A549 (cell line): ENCODE data around the gene ARAP1. TPM values are rescaled to one million over a fixed set of nuclear protein-coding genes. Genes with fewer than 3 reads are reported as not detected.

Experiments
- ATAC-seq, 2 experiments: fragments of 200-7000 bp in 1 of 2; fragments of >200 bp in 1 of 2; cut with Nextera tagmentation in 1 of 2; cut with Tn5 transposase in 1 of 2; 3 replicates each; pipeline versions ENCODE4 v1.8.0 to v1.9.1; 2018 to 2020; ENCODE audit warnings: mild to moderate bottlenecking in 1 of 2, moderate library complexity in 1 of 2
- CTCF ChIA-PET: fragments of 300-600 bp; sonication (Branson Sonifier 250); formaldehyde crosslinking; extraction: SDS; loops from one replicate; lab custom pipeline; 2021; ENCODE audit warnings: antibody characterized with exemption, inconsistent platforms; lab: Yijun Ruan, JAX
- POLR2A ChIA-PET: fragments of 350-600 bp; formaldehyde crosslinking; extraction: SDS; loops from one replicate; lab custom pipeline; 2021; ENCODE audit warnings: antibody characterized with exemption, inconsistent platforms; lab: Yijun Ruan, JAX
- DNase-seq, 2 experiments: peaks; one replicate each; pipeline versions ENCODE4 v3.0.0 to v3.0.0-alpha.2; 2011 to 2016; ENCODE audit warnings: low read depth in 1 of 2, low spot score in 1 of 2
- FAIRE-seq: peaks from 2 replicates; lab custom pipeline; 2011; peaks lifted over from hg19 to GRCh38; lab: Jason Lieb, UNC
- H3K27ac ChIP-seq, 2 experiments: fragments of >200 bp; sonication (Bioruptor Twin); formaldehyde crosslinking; 3 replicates each; pipeline ENCODE4 v1.5.1; 2016 to 2017
- H3K4me1 ChIP-seq: fragments of >200 bp; sonication (Bioruptor Twin); formaldehyde crosslinking; 3 replicates; pipeline ENCODE4 v1.6.1; 2016
- H3K4me2 ChIP-seq: fragments of >200 bp; sonication (Bioruptor Twin); formaldehyde crosslinking; 3 replicates; pipeline ENCODE4 v1.6.1; 2016
- H3K4me3 ChIP-seq: fragments of >200 bp; sonication (Bioruptor Twin); formaldehyde crosslinking; 3 replicates; pipeline ENCODE4 v1.5.1; 2016
- H3K9me3 ChIP-seq: fragments of >200 bp; sonication (Bioruptor Twin); formaldehyde crosslinking; 3 replicates; pipeline ENCODE4 v1.6.1; 2016
- ATOH8 ChIP-seq: fragments of 250-450 bp; sonication (Bioruptor Pico); IDR thresholded peaks from 2 replicates; pipeline ENCODE4 v1.5.0; 2020; ENCODE audit warnings: low read depth, mild to moderate bottlenecking, moderate library complexity
- BCL3 ChIP-seq: fragments of >200 bp; sonication (Bioruptor Twin); formaldehyde crosslinking; IDR thresholded peaks from 3 replicates; pipeline ENCODE4 v1.6.1; 2016
- EP300 ChIP-seq, 2 experiments: fragments of >200 bp; sonication (Bioruptor Twin); formaldehyde crosslinking; IDR thresholded peaks; 2 replicates in 1 of 2; 3 replicates in 1 of 2; pipeline ENCODE4 v1.6.1; 2016 to 2017
- HDAC2 ChIP-seq: fragments of 200-600 bp; sonication (generic); IDR thresholded peaks from 2 replicates; pipeline ENCODE4 v1.6.1; 2016
- HEYL ChIP-seq: fragments of 250-450 bp; sonication (Bioruptor Pico); IDR thresholded peaks from 2 replicates; pipeline ENCODE4 v1.8.0; 2021; ENCODE audit warnings: mild to moderate bottlenecking, moderate library complexity
- HOXB5 ChIP-seq: fragments of 250-450 bp; sonication (Bioruptor Pico); IDR thresholded peaks from 2 replicates; pipeline ENCODE4 v1.5.0; 2020; ENCODE audit warnings: mild to moderate bottlenecking, moderate library complexity
- MAX ChIP-seq: IDR thresholded peaks from 2 replicates; pipeline ENCODE4 v1.6.1; 2012
- MYC ChIP-seq: IDR thresholded peaks from 2 replicates; pipeline ENCODE4 v1.6.1; 2012; ENCODE audit warnings: mild to moderate bottlenecking, inconsistent platforms, low read length, improper control_type of control experiment, borderline replicate concordance
- POLR2AphosphoS2 ChIP-seq: conservative IDR thresholded peaks from 2 replicates; pipeline ENCODE4 v1.6.1; 2012; ENCODE audit warnings: low read length, improper control_type of control experiment, inconsistent platforms
- RAD21 ChIP-seq, 2 experiments: fragments of >200 bp in 1 of 2; sonication (Bioruptor Twin) in 1 of 2; formaldehyde crosslinking in 1 of 2; IDR thresholded peaks in 1 of 2; conservative IDR thresholded peaks in 1 of 2; 2 replicates in 1 of 2; 3 replicates in 1 of 2; pipeline ENCODE4 v1.6.1; 2012 to 2018; ENCODE audit warnings: inconsistent platforms in 1 of 2
- RNF2 ChIP-seq: fragments of 200-600 bp; sonication (generic); IDR thresholded peaks from 2 replicates; pipeline ENCODE4 v1.6.1; 2016; ENCODE audit warnings: low read depth, mild to moderate bottlenecking, antibody characterized with exemption, moderate library complexity, borderline replicate concordance
- SMC3 ChIP-seq: fragments of >200 bp; sonication (Bioruptor Twin); formaldehyde crosslinking; IDR thresholded peaks from 3 replicates; pipeline ENCODE4 v1.6.1; 2018; ENCODE audit warnings: inconsistent platforms
- SREBF2 ChIP-seq: fragments of 450-650 bp; IDR thresholded peaks from 2 replicates; pipeline ENCODE4 v1.6.1; 2014; ENCODE audit warnings: mild to moderate bottlenecking, moderate library complexity
- TFCP2L1 ChIP-seq: fragments of 250-450 bp; sonication (Bioruptor Pico); IDR thresholded peaks from 2 replicates; pipeline ENCODE4 v1.5.0; 2021; ENCODE audit warnings: mild to moderate bottlenecking
- TP53 ChIP-seq: fragments of 250-450 bp; sonication (Bioruptor Pico); IDR thresholded peaks from 2 replicates; pipeline ENCODE4 v1.5.0; 2021; ENCODE audit warnings: mild to moderate bottlenecking, moderate library complexity
- ZFP36 ChIP-seq: fragments of 450-650 bp; IDR thresholded peaks from 2 replicates; pipeline ENCODE4 v1.6.1; 2014; ENCODE audit warnings: borderline replicate concordance; ENCODE audit not compliant: partially characterized antibody
- WGBS: methylation state at CpG from one replicate; pipeline ENCODE4 v1.1.6; 2017; ENCODE audit errors: missing lambda C conversion rate; 5-methylcytosine and 5-hydroxymethylcytosine counted together
- polyA plus RNA-seq, 4 experiments: library from polyadenylated mRNA; depleted of rRNA in 3 of 4; stranded (reverse); fragments of >200 nt; fragmentation: RNase III in 1 of 4; extraction: RNeasy Plus Mini Kit Qiagen cat#74134 plus additional on column Dnase treatment in 1 of 4; gene quantifications; 2 replicates in 3 of 4; 3 replicates in 1 of 4; pipeline ENCODE4 v1.2.3, GENCODE V29; 2011 to 2017
- TF ChIP-seq, protein P1 (sequence below): fragments of >200 bp; sonication (Bioruptor Twin); formaldehyde crosslinking; IDR thresholded peaks from 2 replicates; pipeline ENCODE4 v1.6.1; 2016
- TF ChIP-seq, protein P2 (sequence below): fragments of 200-600 bp; sonication (generic); IDR thresholded peaks from 2 replicates; pipeline ENCODE4 v1.6.1; 2016; ENCODE audit warnings: antibody characterized with exemption, mild to moderate bottlenecking, moderate library complexity

The ARAP1 gene
- polyA plus RNA-seq, 2 of the 4 experiments (the other 2 are of a cell fraction): 29.5 to 30.1 TPM

DNA sequence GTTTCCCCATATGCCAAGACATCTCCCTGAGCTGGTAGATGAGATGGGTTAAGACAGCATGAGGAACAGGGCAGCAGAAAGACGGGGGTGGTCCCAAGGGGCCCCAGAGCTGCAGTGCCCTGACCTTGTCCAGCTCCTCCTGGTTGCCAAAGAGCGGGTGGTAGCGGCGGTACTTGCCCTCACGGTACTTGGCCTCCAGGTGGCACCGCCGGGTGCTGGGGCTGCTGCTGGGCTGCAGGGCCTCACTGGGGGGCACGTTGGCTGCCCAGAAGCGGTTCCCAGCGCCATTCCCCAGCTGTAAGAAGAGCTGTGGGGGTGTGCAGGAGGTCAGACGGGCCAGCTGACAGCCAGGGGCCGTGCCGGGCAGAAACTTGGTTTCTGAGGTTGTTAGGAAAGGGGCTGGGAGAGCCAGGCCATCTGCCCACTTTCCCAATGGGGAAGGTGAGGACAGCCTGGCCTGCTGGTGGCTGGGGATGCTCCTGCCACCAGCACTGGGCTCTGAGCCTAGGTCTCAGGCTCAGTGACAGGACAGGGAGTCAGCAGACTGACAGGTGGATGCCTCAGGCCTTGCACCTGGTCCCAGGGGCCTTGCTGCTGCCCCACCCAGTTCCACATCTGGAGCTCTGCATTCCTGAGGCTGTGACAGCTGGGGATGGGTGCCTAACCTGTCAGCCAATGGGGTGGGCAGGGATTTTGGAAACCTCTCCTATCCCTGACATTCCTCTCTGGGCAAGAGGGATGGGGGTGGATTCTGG is 48.0 kb downstream of the ARAP1 start:
- WGBS: 85% methylated on average over 7 of the region's 13 CpGs
- FAIRE-seq (no peak), DNase-seq (no peak), ATAC-seq (peak in 1 of 2 experiments; percentile 33; a peak in 1 of 6 replicates)
- ChIA-PET POLR2A (no interaction called here), CTCF (interaction anchor here (0.6 to 2.6 kb wide), 8 partner anchors 12 to 473 kb away, joined by 3 to 18 read pairs (median 4); no protein-coding TSS in a partner anchor)
- H3K4me1 ChIP-seq: peaks cover 7% of the 10 kb centered on the region; the same call in 2 of the 3 replicates
- H3K9me3 ChIP-seq: no peaks in the 10 kb centered on the region
- no peak overlapping the region for H3K27ac ChIP-seq
- no peak overlapping the region for H3K4me2 ChIP-seq
- TF ChIP-seq SREBF2: no peak
- no peak for TF ChIP-seq TFCP2L1 (CRISPR knock-in tag)
- TF ChIP-seq, all 56 proteins: peak for 0
- no peak overlapping the region for H3K4me3 ChIP-seq

- H3K4me2 ChIP-seq: no peak overlapping the region
- H3K27ac ChIP-seq: no peak overlapping the region
- FAIRE-seq (no peak), ATAC-seq (peak in 1 of 2 experiments; percentile 24; a peak in 3 of 6 replicates), DNase-seq (no peak)
- H3K4me3 ChIP-seq: no peak overlapping the region
- CTCF ChIA-PET: interaction anchor here (0.6 to 2.6 kb wide), 9 partner anchors 11 to 474 kb away, joined by 3 to 18 read pairs (median 4); partner anchors contain the start of gene ATG16L2
- no peak for TF ChIP-seq HDAC2
- no peak for TF ChIP-seq POLR2AphosphoS2
- no peak for TF ChIP-seq HOXB5 (CRISPR knock-in tag)
- TF ChIP-seq, protein P1, sequence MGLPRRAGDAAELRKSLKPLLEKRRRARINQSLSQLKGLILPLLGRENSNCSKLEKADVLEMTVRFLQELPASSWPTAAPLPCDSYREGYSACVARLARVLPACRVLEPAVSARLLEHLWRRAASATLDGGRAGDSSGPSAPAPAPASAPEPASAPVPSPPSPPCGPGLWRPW: no peak
- no peak for TF ChIP-seq HEYL
- TF ChIP-seq, protein P2, sequence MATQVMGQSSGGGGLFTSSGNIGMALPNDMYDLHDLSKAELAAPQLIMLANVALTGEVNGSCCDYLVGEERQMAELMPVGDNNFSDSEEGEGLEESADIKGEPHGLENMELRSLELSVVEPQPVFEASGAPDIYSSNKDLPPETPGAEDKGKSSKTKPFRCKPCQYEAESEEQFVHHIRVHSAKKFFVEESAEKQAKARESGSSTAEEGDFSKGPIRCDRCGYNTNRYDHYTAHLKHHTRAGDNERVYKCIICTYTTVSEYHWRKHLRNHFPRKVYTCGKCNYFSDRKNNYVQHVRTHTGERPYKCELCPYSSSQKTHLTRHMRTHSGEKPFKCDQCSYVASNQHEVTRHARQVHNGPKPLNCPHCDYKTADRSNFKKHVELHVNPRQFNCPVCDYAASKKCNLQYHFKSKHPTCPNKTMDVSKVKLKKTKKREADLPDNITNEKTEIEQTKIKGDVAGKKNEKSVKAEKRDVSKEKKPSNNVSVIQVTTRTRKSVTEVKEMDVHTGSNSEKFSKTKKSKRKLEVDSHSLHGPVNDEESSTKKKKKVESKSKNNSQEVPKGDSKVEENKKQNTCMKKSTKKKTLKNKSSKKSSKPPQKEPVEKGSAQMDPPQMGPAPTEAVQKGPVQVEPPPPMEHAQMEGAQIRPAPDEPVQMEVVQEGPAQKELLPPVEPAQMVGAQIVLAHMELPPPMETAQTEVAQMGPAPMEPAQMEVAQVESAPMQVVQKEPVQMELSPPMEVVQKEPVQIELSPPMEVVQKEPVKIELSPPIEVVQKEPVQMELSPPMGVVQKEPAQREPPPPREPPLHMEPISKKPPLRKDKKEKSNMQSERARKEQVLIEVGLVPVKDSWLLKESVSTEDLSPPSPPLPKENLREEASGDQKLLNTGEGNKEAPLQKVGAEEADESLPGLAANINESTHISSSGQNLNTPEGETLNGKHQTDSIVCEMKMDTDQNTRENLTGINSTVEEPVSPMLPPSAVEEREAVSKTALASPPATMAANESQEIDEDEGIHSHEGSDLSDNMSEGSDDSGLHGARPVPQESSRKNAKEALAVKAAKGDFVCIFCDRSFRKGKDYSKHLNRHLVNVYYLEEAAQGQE: no peak
- no peak for TF ChIP-seq RAD21 (conservative IDR thresholded peaks at IDR 0.05 in 1 of 2, IDR thresholded peaks at IDR 0.05 in 1 of 2)
- peaks cover 7% of the 10 kb centered on the region; the same call in 2 of the 3 replicates for H3K4me1 ChIP-seq
- H3K9me3 ChIP-seq: no peaks in the 10 kb centered on the region
- POLR2A ChIA-PET: interaction anchor here (0.6 kb wide), 1 partner anchor 100 kb away, joined by 5 read pairs; no protein-coding TSS in a partner anchor
- 80% methylated on average over 7 of the region's 11 CpGs for WGBS
Observed at GRCh38 chr11:72703267-72704008, 48.8 kb downstream of the ARAP1 start.

DNA sequence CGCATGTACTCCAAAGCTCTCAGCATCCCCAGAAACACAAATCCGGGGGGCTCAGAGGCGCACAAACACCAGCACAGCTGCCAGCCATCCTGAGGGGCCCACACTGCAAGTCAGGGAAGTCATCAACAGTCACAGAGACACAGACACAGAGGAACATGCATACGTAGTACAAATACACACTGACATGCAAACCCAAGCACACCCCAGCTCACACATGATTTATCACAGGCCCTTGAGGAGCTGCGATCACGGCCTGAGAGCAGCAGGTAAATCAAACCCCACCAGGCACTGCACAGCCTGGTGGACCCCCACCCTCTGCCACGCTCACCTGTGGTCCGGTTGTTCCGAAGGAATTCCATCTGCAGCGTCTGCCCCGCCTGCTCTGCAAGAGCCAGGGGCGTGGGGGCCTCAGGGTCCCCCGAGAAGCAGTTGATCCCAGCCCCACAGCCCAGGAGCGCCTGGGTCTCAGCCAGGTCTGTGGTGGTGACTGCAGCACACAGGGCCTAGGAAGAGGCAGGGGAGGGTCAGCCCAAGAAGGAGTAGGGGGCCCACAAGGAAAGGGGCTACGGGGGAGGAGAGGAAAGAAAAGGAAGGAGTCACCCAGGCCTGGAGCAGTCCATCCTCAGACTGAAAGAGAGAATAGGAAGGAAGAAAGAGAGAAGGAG is 49.5 kb downstream of the ARAP1 start:
- POLR2A ChIA-PET: interaction anchor here (0.6 kb wide), 1 partner anchor 100 kb away, joined by 5 read pairs; no protein-coding TSS in a partner anchor
- no peak overlapping the region for H3K4me3 ChIP-seq
- no peaks in the 10 kb centered on the region for H3K9me3 ChIP-seq
- CTCF ChIA-PET: interaction anchor here (0.6 to 2.6 kb wide), 7 partner anchors 19 to 231 kb away, joined by 3 to 18 read pairs (median 4); partner anchors contain the start of gene ATG16L2
- no peak overlapping the region for H3K4me2 ChIP-seq
- 90% methylated on average over 15 of the region's 15 CpGs for WGBS
- TF ChIP-seq TFCP2L1 (CRISPR knock-in tag) (no peak), RAD21 (conservative IDR thresholded peaks at IDR 0.05 in 1 of 2, IDR thresholded peaks at IDR 0.05 in 1 of 2) (no peak)
- H3K4me1 ChIP-seq: peaks cover 7% of the 10 kb centered on the region; the same call in 2 of the 3 replicates
- ATAC-seq (no peak), FAIRE-seq (no peak), DNase-seq (no peak)
- no peak overlapping the region for H3K27ac ChIP-seq

GRCh38 chr11:72702096-72702495 is 50.1 kb downstream of the ARAP1 start:
- H3K27ac ChIP-seq: no peak overlapping the region
- whole genome bisulfite sequencing: 100% methylated on average over 5 of the region's 7 CpGs
- FAIRE-seq (no peak), ATAC-seq (no peak), DNase-seq (no peak)
- H3K4me2 ChIP-seq: no peak overlapping the region
- no peak overlapping the region for H3K4me3 ChIP-seq
- H3K9me3 ChIP-seq: no peaks in the 10 kb centered on the region
- H3K4me1 ChIP-seq: peaks cover 7% of the 10 kb centered on the region; the same call in 2 of the 3 replicates
- POLR2A ChIA-PET: no interaction called here
- CTCF ChIA-PET: interaction anchor here (0.6 to 2.6 kb wide), 4 partner anchors 18 to 231 kb away, joined by 4 to 18 read pairs (median 7); partner anchors contain the start of gene ATG16L2
- no peak for TF ChIP-seq MAX
- no peak for TF ChIP-seq MYC
- no peak for TF ChIP-seq RNF2
- no peak for TF ChIP-seq EP300 (IDR thresholded peaks at IDR 0.05)
- TF ChIP-seq ATOH8: no peak
- TF ChIP-seq TFCP2L1 (CRISPR knock-in tag): no peak
- no peak for TF ChIP-seq ZFP36
- TF ChIP-seq SMC3: no peak
- no peak for TF ChIP-seq TP53 (CRISPR knock-in tag)
- TF ChIP-seq HOXB5 (CRISPR knock-in tag): no peak
- no peak for TF ChIP-seq BCL3
